ENCODE results near the gene MTMR3. TPM values are rescaled to one million over a fixed set of nuclear protein-coding genes. Genes with fewer than 3 reads are reported as not detected.
"Not testable (repeated sequence)": the region's sequence is repeated elsewhere in the genome, so short reads cannot be mapped to it uniquely, and the experiment has no call there.

The MTMR3 gene
- polyA plus RNA-seq, 3 donors: 32.4 to 47.5 (median 44.9) TPM

GRCh38 chr22:29861672-29862297 lies 21.2 kb upstream of the MTMR3 start:
- no peak for DNase-seq

- not testable (repeated sequence) for DNase-seq
These were observed 17.4 kb upstream of the MTMR3 start for GRCh38 chr22:29865572-29865971.

- DNase-seq: no peak
These were observed 15.7 kb upstream of the MTMR3 start for GRCh38 chr22:29867260-29867659.

GRCh38 chr22:29867851-29868250 lies 15.1 kb upstream of the MTMR3 start:
- DNase-seq: no peak

GRCh38 chr22:29870574-29870973 lies 12.4 kb upstream of the MTMR3 start:
- no peak for DNase-seq

GRCh38 chr22:29871684-29872083 lies 11.3 kb upstream of the MTMR3 start:
- DNase-seq: peak; percentile 89

- no peak for DNase-seq
These were observed 10.7 kb upstream of the MTMR3 start for GRCh38 chr22:29872144-29872893.

- no peak for DNase-seq
These were observed 10.0 kb upstream of the MTMR3 start for GRCh38 chr22:29872989-29873388.

GRCh38 chr22:29873943-29874342 lies 9.0 kb upstream of the MTMR3 start:
- no peak for DNase-seq

GRCh38 chr22:29877620-29878019 lies 5.4 kb upstream of the MTMR3 start:
- no peak for DNase-seq

GRCh38 chr22:29879753-29880152 lies 3.2 kb upstream of the MTMR3 start:
- no peak for DNase-seq

- DNase-seq: no peak
These were observed 294 bp upstream of the MTMR3 start for GRCh38 chr22:29882716-29883044.

- no peak for DNase-seq
These were observed 762 bp downstream of the MTMR3 start for GRCh38 chr22:29883775-29884097.

GRCh38 chr22:29885610-29886009 lies 2.6 kb downstream of the MTMR3 start:
- no peak for DNase-seq

- no peak for DNase-seq
These were observed 3.6 kb downstream of the MTMR3 start for GRCh38 chr22:29886596-29886995.

GRCh38 chr22:29887358-29887757 lies 4.4 kb downstream of the MTMR3 start:
- no peak for DNase-seq

- no peak for DNase-seq
These were observed 7.8 kb downstream of the MTMR3 start for GRCh38 chr22:29890760-29891159.

GRCh38 chr22:29892315-29893156 lies 9.6 kb downstream of the MTMR3 start:
- no peak for DNase-seq

- DNase-seq: no peak
These were observed 18.4 kb downstream of the MTMR3 start for GRCh38 chr22:29901354-29901753.

GRCh38 chr22:29903371-29903770 lies 20.4 kb downstream of the MTMR3 start:
- no peak for DNase-seq

GRCh38 chr22:29904020-29904419 lies 21.0 kb downstream of the MTMR3 start:
- DNase-seq: no peak

- peak; percentile 79 for DNase-seq
These were observed 25.0 kb downstream of the MTMR3 start for GRCh38 chr22:29907753-29908515.
